ENCODE measurements around the gene ADGRB3.
A peak's percentile ranks its signal among the peaks of the same experiment; 100 is the strongest.
"Not testable (repeated sequence)": the region's sequence is repeated elsewhere in the genome, so short reads cannot be mapped to it uniquely, and the experiment has no call there.

Gene ADGRB3

GRCh38 chr6:68875403-68875802 is 240.3 kb downstream of the ADGRB3 start:
- Histone ChIP-seq H3K9ac (ENCODE audit: low read length) (no peak overlapping the region), H3K79me2 (ENCODE audit: insufficient read depth, low read length) (no peaks in the 10 kb centered on the region), H4K20me1 (ENCODE audit: insufficient read depth, low read length) (no peaks in the 10 kb centered on the region), H3K27ac (ENCODE audit: low read depth, low read length, poor library complexity, severe bottlenecking) (no peak overlapping the region), H3K4me2 (ENCODE audit: low read length) (no peak overlapping the region), H3K27me3 (ENCODE audit: insufficient read depth, low read length) (no peaks in the 10 kb centered on the region), H3K4me3 (ENCODE audit: low read depth, low read length, poor library complexity, severe bottlenecking) (no peak overlapping the region), H3K9me3 (ENCODE audit: low read length) (0 out of 2 replicates have a peak, but pooled peaks cover 3% of the 10 kb centered on the region), H3K9me2 (ENCODE audit: low read depth, low read length) (no peaks in the 10 kb centered on the region), H3K36me3 (ENCODE audit: insufficient read depth, low read length) (no peaks in the 10 kb centered on the region), H3K4me1 (ENCODE audit: insufficient read depth, low read length, severe bottlenecking) (no peaks in the 10 kb centered on the region), H3F3A (ENCODE audit: insufficient read depth, low read length) (no peaks in the 10 kb centered on the region), H2AFZ (ENCODE audit: low read length) (no peak overlapping the region)
- TF ChIP-seq EZH2 (IDR thresholded peaks at IDR 0.05; ENCODE audit: borderline replicate concordance, low read length) (no peak), CTCF (IDR thresholded peaks at IDR 0.05; ENCODE audit: low read length) (no peak)

DNA sequence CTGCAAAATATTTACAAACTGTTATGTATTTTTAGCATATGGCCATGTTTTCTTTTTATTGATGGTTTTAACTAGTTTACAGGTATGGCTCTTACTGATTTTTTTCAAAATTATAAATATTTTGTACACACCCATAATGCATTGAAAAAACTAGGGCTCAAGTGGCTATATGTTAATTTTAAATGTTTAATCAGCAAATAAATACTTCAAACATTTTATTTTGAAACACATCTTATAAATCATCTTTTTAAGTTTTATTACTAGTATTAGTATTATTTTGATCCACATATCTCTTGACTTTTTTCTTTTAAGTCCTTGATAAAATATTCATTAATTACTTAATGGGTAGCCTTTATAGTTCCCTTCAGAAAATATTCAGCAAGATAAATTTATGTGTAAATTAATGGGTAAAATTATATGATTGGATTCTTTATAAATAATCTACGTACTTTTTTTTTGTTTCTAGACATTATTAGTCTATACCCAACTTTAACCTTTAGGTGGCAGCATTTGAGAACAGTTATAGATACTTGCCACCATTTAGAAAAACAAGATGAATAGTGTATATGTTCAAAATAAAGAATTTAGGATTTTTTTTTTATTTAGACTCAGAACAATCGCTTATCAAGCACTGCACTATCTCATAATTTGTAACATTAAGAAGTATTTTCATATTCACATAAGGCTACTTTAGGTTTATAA is 241.9 kb downstream of the ADGRB3 start:
- no peak overlapping the region for H3K27ac ChIP-seq (ENCODE audit: low read depth, low read length, poor library complexity, severe bottlenecking)
- no peak overlapping the region for H2AFZ ChIP-seq (ENCODE audit: low read length)
- H3K36me3 ChIP-seq (ENCODE audit: insufficient read depth, low read length) = no peaks in the 10 kb centered on the region
- no peaks in the 10 kb centered on the region for H3K79me2 ChIP-seq (ENCODE audit: insufficient read depth, low read length)
- no peak overlapping the region for H3K4me3 ChIP-seq (ENCODE audit: low read depth, low read length, poor library complexity, severe bottlenecking)
- no peaks in the 10 kb centered on the region for H3F3A ChIP-seq (ENCODE audit: insufficient read depth, low read length)
- no peak overlapping the region for H3K9ac ChIP-seq (ENCODE audit: low read length)
- TF ChIP-seq EZH2 (IDR thresholded peaks at IDR 0.05; ENCODE audit: borderline replicate concordance, low read length) (no peak), CTCF (IDR thresholded peaks at IDR 0.05; ENCODE audit: low read length) (peak; percentile 49; the same call in 1 of the 2 replicates)
- H3K9me3 ChIP-seq (ENCODE audit: low read length) = 0 out of 2 replicates have a peak, but pooled peaks cover 4% of the 10 kb centered on the region
- no peak overlapping the region for H3K4me2 ChIP-seq (ENCODE audit: low read length)
- H3K27me3 ChIP-seq (ENCODE audit: insufficient read depth, low read length) = no peaks in the 10 kb centered on the region
- no peaks in the 10 kb centered on the region for H4K20me1 ChIP-seq (ENCODE audit: insufficient read depth, low read length)
- no peaks in the 10 kb centered on the region for H3K9me2 ChIP-seq (ENCODE audit: low read depth, low read length)
- H3K4me1 ChIP-seq (ENCODE audit: insufficient read depth, low read length, severe bottlenecking) = no peaks in the 10 kb centered on the region

GRCh38 chr6:68880050-68880813 is 245.2 kb downstream of the ADGRB3 start:
- Histone ChIP-seq H3K79me2 (ENCODE audit: insufficient read depth, low read length) (no peaks in the 10 kb centered on the region), H3K9ac (ENCODE audit: low read length) (no peak overlapping the region), H2AFZ (ENCODE audit: low read length) (no peak overlapping the region), H3K9me2 (ENCODE audit: low read depth, low read length) (no peaks in the 10 kb centered on the region), H3K4me2 (ENCODE audit: low read length) (no peak overlapping the region), H3F3A (ENCODE audit: insufficient read depth, low read length) (no peaks in the 10 kb centered on the region), H3K36me3 (ENCODE audit: insufficient read depth, low read length) (no peaks in the 10 kb centered on the region), H3K4me3 (ENCODE audit: low read depth, low read length, poor library complexity, severe bottlenecking) (no peak overlapping the region), H3K27me3 (ENCODE audit: insufficient read depth, low read length) (no peaks in the 10 kb centered on the region), H3K27ac (ENCODE audit: low read depth, low read length, poor library complexity, severe bottlenecking) (no peak overlapping the region), H3K9me3 (ENCODE audit: low read length) (0 out of 2 replicates have a peak, but pooled peaks cover 4% of the 10 kb centered on the region), H4K20me1 (ENCODE audit: insufficient read depth, low read length) (no peaks in the 10 kb centered on the region), H3K4me1 (ENCODE audit: insufficient read depth, low read length, severe bottlenecking) (peaks cover 5% of the 10 kb centered on the region)
- TF ChIP-seq CTCF (IDR thresholded peaks at IDR 0.05; ENCODE audit: low read length) (no peak), EZH2 (IDR thresholded peaks at IDR 0.05; ENCODE audit: borderline replicate concordance, low read length) (no peak)

- H3K4me1 ChIP-seq (ENCODE audit: insufficient read depth, low read length, severe bottlenecking); H3K4me3 ChIP-seq (ENCODE audit: low read depth, low read length, poor library complexity, severe bottlenecking); H3K9me2 ChIP-seq (ENCODE audit: low read depth, low read length); H4K20me1 ChIP-seq (ENCODE audit: insufficient read depth, low read length); H3F3A ChIP-seq (ENCODE audit: insufficient read depth, low read length); H3K36me3 ChIP-seq (ENCODE audit: insufficient read depth, low read length); H3K79me2 ChIP-seq (ENCODE audit: insufficient read depth, low read length); H3K9ac ChIP-seq (ENCODE audit: low read length); H3K27me3 ChIP-seq (ENCODE audit: insufficient read depth, low read length); H3K9me3 ChIP-seq (ENCODE audit: low read length); H3K4me2 ChIP-seq (ENCODE audit: low read length); H3K27ac ChIP-seq (ENCODE audit: low read depth, low read length, poor library complexity, severe bottlenecking): not testable (repeated sequence)
- H2AFZ ChIP-seq (ENCODE audit: low read length) = peak overlapping the region; percentile 85; the same call in 1 of the 2 replicates
Measured at GRCh38 chr6:68883325-68883724, 248.2 kb downstream of the ADGRB3 start.
